Measurements from ENCODE around the gene RFT1. TPM values are rescaled to one million over a fixed set of nuclear protein-coding genes. Genes with fewer than 3 reads are reported as not detected.

The RFT1 gene
- total RNA-seq, 1 experiment from 2014 or later, result 26.3 TPM

- no peak overlapping the region for H3K27ac Mint-ChIP-seq
- H3K4me1 Mint-ChIP-seq, result no peaks in the 10 kb centered on the region
- TF ChIP-seq IRF2 (CRISPR knock-in tag; IDR thresholded peaks at IDR 0.05; ENCODE audit: borderline replicate concordance, low read depth) (no peak), FOXJ3 (CRISPR knock-in tag; IDR thresholded peaks at IDR 0.05; ENCODE audit: borderline replicate concordance) (no peak)
- ATAC-seq (no peak), DNase-seq (ENCODE audit: low spot score) (no peak)
- no peak overlapping the region for H3K4me3 Mint-ChIP-seq
- ChIA-PET POLR2A (no interaction called here), CTCF (interaction anchor here (1.5 kb wide), 1 partner anchor 11 kb away, joined by 5 read pairs; no protein-coding TSS in a partner anchor)
- no peaks in the 10 kb centered on the region for H3K9me3 Mint-ChIP-seq
- H3K27me3 Mint-ChIP-seq (ENCODE audit: low read depth), result no peaks in the 10 kb centered on the region
- H3K36me3 Mint-ChIP-seq, result peaks cover 31% of the 10 kb centered on the region
These were observed 26.6 kb downstream of the RFT1 start for GRCh38 chr3:53103397-53104296.

GRCh38 chr3:53102601-53103147 lies 27.6 kb downstream of the RFT1 start:
- H3K9me3 Mint-ChIP-seq, result no peaks in the 10 kb centered on the region
- H3K4me3 Mint-ChIP-seq, result no peak overlapping the region
- ChIA-PET CTCF (no interaction called here), POLR2A (no interaction called here)
- no peaks in the 10 kb centered on the region for H3K27me3 Mint-ChIP-seq (ENCODE audit: low read depth)
- H3K4me1 Mint-ChIP-seq, result no peaks in the 10 kb centered on the region
- ATAC-seq, result no peak
- peaks cover 29% of the 10 kb centered on the region for H3K36me3 Mint-ChIP-seq
- no peak for DNase-seq (ENCODE audit: low spot score)
- H3K27ac Mint-ChIP-seq, result no peak overlapping the region
- TF ChIP-seq AR (CRISPR knock-in tag; IDR thresholded peaks at IDR 0.05), result no peak
- TF ChIP-seq TP53 (CRISPR knock-in tag; IDR thresholded peaks at IDR 0.05), result no peak
- no peak for TF ChIP-seq ZNF423 (CRISPR knock-in tag; IDR thresholded peaks at IDR 0.05)
- no peak for TF ChIP-seq IRF1 (CRISPR knock-in tag; IDR thresholded peaks at IDR 0.05)
- no peak for TF ChIP-seq PRRX2 (CRISPR knock-in tag; IDR thresholded peaks at IDR 0.05)
- TF ChIP-seq ZNF416 (CRISPR knock-in tag; IDR thresholded peaks at IDR 0.05), result no peak
- no peak for TF ChIP-seq SOX15 (CRISPR knock-in tag; IDR thresholded peaks at IDR 0.05)
- TF ChIP-seq USF1 (CRISPR knock-in tag; IDR thresholded peaks at IDR 0.05), result no peak
- no peak for TF ChIP-seq PRDM15 (CRISPR knock-in tag; IDR thresholded peaks at IDR 0.05)
- no peak for TF ChIP-seq GTF2I (CRISPR knock-in tag; conservative IDR thresholded peaks at IDR 0.05)
- TF ChIP-seq MLX (CRISPR knock-in tag; IDR thresholded peaks at IDR 0.05), result no peak
- no peak for TF ChIP-seq ZNF317 (CRISPR knock-in tag; IDR thresholded peaks at IDR 0.05; ENCODE audit: borderline replicate concordance, low read depth)
- TF ChIP-seq ZNF138 (CRISPR knock-in tag; conservative IDR thresholded peaks at IDR 0.05), result no peak
- no peak for TF ChIP-seq NFATC4 (CRISPR knock-in tag; IDR thresholded peaks at IDR 0.05)
- no peak for TF ChIP-seq RORB (CRISPR knock-in tag; IDR thresholded peaks at IDR 0.05)
- TF ChIP-seq ZNF263 (CRISPR knock-in tag; IDR thresholded peaks at IDR 0.05; ENCODE audit: low read depth), result no peak
- no peak for TF ChIP-seq AFF4 (CRISPR knock-in tag; IDR thresholded peaks at IDR 0.05; ENCODE audit: borderline replicate concordance)

All from WTC11 (cell line).